A549 (cell line): ENCODE results near the gene STOX2. TPM values are rescaled to one million over a fixed set of nuclear protein-coding genes. Genes with fewer than 3 reads are reported as not detected.

Experiments used
- ATAC-seq, 2 experiments: fragments of 200-7000 bp in 1 of 2; fragments of >200 bp in 1 of 2; cut with Nextera tagmentation in 1 of 2; cut with Tn5 transposase in 1 of 2; 3 replicates each; pipeline versions ENCODE4 v1.8.0 to v1.9.1; 2018 to 2020; ENCODE audit warnings: mild to moderate bottlenecking in 1 of 2, moderate library complexity in 1 of 2
- CTCF ChIA-PET: fragments of 300-600 bp; sonication (Branson Sonifier 250); formaldehyde crosslinking; extraction: SDS; loops from one replicate; lab custom pipeline; 2021; ENCODE audit warnings: antibody characterized with exemption, inconsistent platforms; lab: Yijun Ruan, JAX
- POLR2A ChIA-PET: fragments of 350-600 bp; formaldehyde crosslinking; extraction: SDS; loops from one replicate; lab custom pipeline; 2021; ENCODE audit warnings: antibody characterized with exemption, inconsistent platforms; lab: Yijun Ruan, JAX
- DNase-seq, 2 experiments: peaks; one replicate each; pipeline versions ENCODE4 v3.0.0 to v3.0.0-alpha.2; 2011 to 2016; ENCODE audit warnings: low read depth in 1 of 2, low spot score in 1 of 2
- FAIRE-seq: peaks from 2 replicates; lab custom pipeline; 2011; peaks lifted over from hg19 to GRCh38; lab: Jason Lieb, UNC
- H3K27ac ChIP-seq, 2 experiments: fragments of >200 bp; sonication (Bioruptor Twin); formaldehyde crosslinking; 3 replicates each; pipeline ENCODE4 v1.5.1; 2016 to 2017
- H3K4me1 ChIP-seq: fragments of >200 bp; sonication (Bioruptor Twin); formaldehyde crosslinking; 3 replicates; pipeline ENCODE4 v1.6.1; 2016
- H3K4me2 ChIP-seq: fragments of >200 bp; sonication (Bioruptor Twin); formaldehyde crosslinking; 3 replicates; pipeline ENCODE4 v1.6.1; 2016
- H3K4me3 ChIP-seq: fragments of >200 bp; sonication (Bioruptor Twin); formaldehyde crosslinking; 3 replicates; pipeline ENCODE4 v1.5.1; 2016
- H3K9me3 ChIP-seq: fragments of >200 bp; sonication (Bioruptor Twin); formaldehyde crosslinking; 3 replicates; pipeline ENCODE4 v1.6.1; 2016
- CBX2 ChIP-seq: fragments of 200-600 bp; sonication (generic); IDR thresholded peaks from 2 replicates; pipeline ENCODE4 v1.6.1; 2016; ENCODE audit warnings: low read depth, mild to moderate bottlenecking, borderline replicate concordance
- CBX8 ChIP-seq: fragments of 200-600 bp; sonication (generic); IDR thresholded peaks from 2 replicates; pipeline ENCODE4 v1.6.1; 2016
- CHD4 ChIP-seq: fragments of 200-600 bp; sonication (generic); IDR thresholded peaks from 2 replicates; pipeline ENCODE4 v1.6.1; 2016; ENCODE audit warnings: antibody characterized with exemption, mild to moderate bottlenecking, borderline replicate concordance
- ELK1 ChIP-seq: fragments of 150-350 bp; IDR thresholded peaks from 2 replicates; pipeline ENCODE4 v1.6.1; 2014; ENCODE audit warnings: low read depth, mild to moderate bottlenecking, low read length
- FOSB ChIP-seq: fragments of 250-450 bp; sonication (Bioruptor Pico); IDR thresholded peaks from 2 replicates; pipeline ENCODE4 v1.5.0; 2020; ENCODE audit warnings: mild to moderate bottlenecking, moderate library complexity
- FOSL2 ChIP-seq, 2 experiments: fragments of 450-650 bp in 1 of 2; fragments of >200 bp in 1 of 2; sonication (Bioruptor Twin) in 1 of 2; formaldehyde crosslinking; IDR thresholded peaks; 2 replicates each; pipeline versions ENCODE4 v1.5.0 to v1.6.1; 2016 to 2020; ENCODE audit warnings: mild to moderate bottlenecking in 1 of 2, moderate library complexity in 1 of 2
- HES2 ChIP-seq: fragments of >200 bp; sonication (Bioruptor Twin); formaldehyde crosslinking; IDR thresholded peaks from 2 replicates; pipeline ENCODE4 v1.6.1; 2016
- HMGXB4 ChIP-seq: fragments of 250-450 bp; sonication (Bioruptor Pico); IDR thresholded peaks from 2 replicates; pipeline ENCODE4 v1.5.0; 2021; ENCODE audit warnings: mild to moderate bottlenecking, moderate library complexity, borderline replicate concordance
- HOXA7 ChIP-seq: fragments of 250-450 bp; sonication (Bioruptor Pico); IDR thresholded peaks from 2 replicates; pipeline ENCODE4 v1.5.0; 2020; ENCODE audit warnings: mild to moderate bottlenecking, moderate library complexity
- HOXB13 ChIP-seq: fragments of 250-450 bp; sonication (Bioruptor Pico); IDR thresholded peaks from 2 replicates; pipeline ENCODE4 v1.5.0; 2020; ENCODE audit warnings: low read depth, mild to moderate bottlenecking, moderate library complexity
- JUNB ChIP-seq: fragments of >200 bp; sonication (Bioruptor Twin); formaldehyde crosslinking; IDR thresholded peaks from 2 replicates; pipeline ENCODE4 v1.6.1; 2016
- KDM5A ChIP-seq: fragments of 200-600 bp; sonication (generic); IDR thresholded peaks from 2 replicates; pipeline ENCODE4 v1.6.1; 2016; ENCODE audit warnings: antibody characterized with exemption, mild to moderate bottlenecking
- MAFK ChIP-seq: fragments of 450-650 bp; IDR thresholded peaks from 2 replicates; pipeline ENCODE4 v1.6.1; 2014; ENCODE audit not compliant: partially characterized antibody
- NPAS2 ChIP-seq: fragments of 250-450 bp; sonication (Bioruptor Pico); IDR thresholded peaks from 2 replicates; pipeline ENCODE4 v1.8.0; 2022; ENCODE audit warnings: mild to moderate bottlenecking, moderate library complexity, borderline replicate concordance
- NR3C1 ChIP-seq: fragments of >200 bp; sonication (Bioruptor Twin); formaldehyde crosslinking; IDR thresholded peaks from 3 replicates; pipeline ENCODE4 v1.6.1; 2017
- POLR2A ChIP-seq: IDR thresholded peaks from 2 replicates; pipeline ENCODE4 v1.6.1; 2012; ENCODE audit warnings: mild to moderate bottlenecking, low read length
- POLR2AphosphoS2 ChIP-seq: conservative IDR thresholded peaks from 2 replicates; pipeline ENCODE4 v1.6.1; 2012; ENCODE audit warnings: low read length, improper control_type of control experiment, inconsistent platforms
- RAD21 ChIP-seq, 2 experiments: fragments of >200 bp in 1 of 2; sonication (Bioruptor Twin) in 1 of 2; formaldehyde crosslinking in 1 of 2; IDR thresholded peaks in 1 of 2; conservative IDR thresholded peaks in 1 of 2; 2 replicates in 1 of 2; 3 replicates in 1 of 2; pipeline ENCODE4 v1.6.1; 2012 to 2018; ENCODE audit warnings: inconsistent platforms in 1 of 2
- RARB ChIP-seq: fragments of 250-450 bp; sonication (Bioruptor Pico); IDR thresholded peaks from 2 replicates; pipeline ENCODE4 v1.8.0; 2021; ENCODE audit warnings: mild to moderate bottlenecking, moderate library complexity
- RFX5 ChIP-seq: fragments of 450-650 bp; IDR thresholded peaks from 2 replicates; pipeline ENCODE4 v1.7.1; 2014; ENCODE audit warnings: antibody characterized with exemption, mild to moderate bottlenecking, moderate library complexity
- SMC3 ChIP-seq: fragments of >200 bp; sonication (Bioruptor Twin); formaldehyde crosslinking; IDR thresholded peaks from 3 replicates; pipeline ENCODE4 v1.6.1; 2018; ENCODE audit warnings: inconsistent platforms
- SREBF2 ChIP-seq: fragments of 450-650 bp; IDR thresholded peaks from 2 replicates; pipeline ENCODE4 v1.6.1; 2014; ENCODE audit warnings: mild to moderate bottlenecking, moderate library complexity
- TP53 ChIP-seq: fragments of 250-450 bp; sonication (Bioruptor Pico); IDR thresholded peaks from 2 replicates; pipeline ENCODE4 v1.5.0; 2021; ENCODE audit warnings: mild to moderate bottlenecking, moderate library complexity
- USF2 ChIP-seq: fragments of 450-650 bp; IDR thresholded peaks from 2 replicates; pipeline ENCODE4 v1.6.1; 2014; ENCODE audit warnings: antibody characterized with exemption
- ZFP36 ChIP-seq: fragments of 450-650 bp; IDR thresholded peaks from 2 replicates; pipeline ENCODE4 v1.6.1; 2014; ENCODE audit warnings: borderline replicate concordance; ENCODE audit not compliant: partially characterized antibody
- ZSCAN20 ChIP-seq: fragments of 250-450 bp; sonication (Bioruptor Pico); IDR thresholded peaks from 2 replicates; pipeline ENCODE4 v1.8.0; 2022; ENCODE audit warnings: mild to moderate bottlenecking, moderate library complexity
- WGBS: methylation state at CpG from one replicate; pipeline ENCODE4 v1.1.6; 2017; ENCODE audit errors: missing lambda C conversion rate; 5-methylcytosine and 5-hydroxymethylcytosine counted together
- polyA plus RNA-seq, 4 experiments: library from polyadenylated mRNA; depleted of rRNA in 3 of 4; stranded (reverse); fragments of >200 nt; fragmentation: RNase III in 1 of 4; extraction: RNeasy Plus Mini Kit Qiagen cat#74134 plus additional on column Dnase treatment in 1 of 4; gene quantifications; 2 replicates in 3 of 4; 3 replicates in 1 of 4; pipeline ENCODE4 v1.2.3, GENCODE V29; 2011 to 2017

Gene STOX2
- polyA plus RNA-seq, 2 of the 4 experiments (the other 2 are of a cell fraction) = 2.7 to 5.2 TPM

- TF ChIP-seq CBX2 (no peak), HMGXB4 (no peak), RARB (no peak), KDM5A (no peak), POLR2AphosphoS2 (no peak), JUNB (no peak), FOSL2 (IDR thresholded peaks at IDR 0.05) (no peak), FOSL2 (CRISPR knock-in tag; IDR thresholded peaks at IDR 0.05) (no peak), TP53 (no peak), SMC3 (no peak), POLR2A (no peak), CBX8 (no peak)
- Histone ChIP-seq H3K9me3 (no peaks in the 10 kb centered on the region), H3K4me3 (no peak overlapping the region), H3K4me2 (no peak overlapping the region), H3K27ac (no peak overlapping the region), H3K4me1 (no peaks in the 10 kb centered on the region)
- DNase-seq = no peak
- ChIA-PET CTCF (no interaction called here), POLR2A (no interaction called here)
- ATAC-seq = no peak
- WGBS = 63% methylated on average over 11 of the region's 11 CpGs
- FAIRE-seq = no peak
Observed at GRCh38 chr4:184030036-184030435, 124.9 kb downstream of the STOX2 start.

GRCh38 chr4:184030764-184031163, 125.7 kb downstream of the STOX2 start:
- Histone ChIP-seq H3K9me3 (no peaks in the 10 kb centered on the region), H3K27ac (no peak overlapping the region), H3K4me3 (no peak overlapping the region), H3K4me2 (no peak overlapping the region), H3K4me1 (no peaks in the 10 kb centered on the region)
- ATAC-seq = no peak
- WGBS = 95% methylated on average over 1 of the region's 1 CpG
- TF ChIP-seq ELK1 = no peak
- TF ChIP-seq SMC3 = no peak
- TF ChIP-seq NPAS2 (CRISPR knock-in tag) = no peak
- no peak for TF ChIP-seq HOXA7 (CRISPR knock-in tag)
- no peak for TF ChIP-seq FOSB (CRISPR knock-in tag)
- no peak for TF ChIP-seq SREBF2
- TF ChIP-seq NR3C1 = no peak
- ChIA-PET CTCF (no interaction called here), POLR2A (no interaction called here)
- FAIRE-seq = no peak
- DNase-seq = no peak

GRCh38 chr4:184032091-184032490, 127.0 kb downstream of the STOX2 start:
- WGBS = 76% methylated on average over 6 of the region's 6 CpGs
- ChIA-PET CTCF (interaction anchor here (1.2 kb wide), 1 partner anchor 12 kb away, joined by 3 read pairs; no protein-coding TSS in a partner anchor), POLR2A (no interaction called here)
- ATAC-seq (no peak), DNase-seq (no peak), FAIRE-seq (no peak)
- Histone ChIP-seq H3K4me1 (no peaks in the 10 kb centered on the region), H3K27ac (no peak overlapping the region), H3K4me2 (no peak overlapping the region), H3K9me3 (no peaks in the 10 kb centered on the region), H3K4me3 (no peak overlapping the region)
- TF ChIP-seq RARB (no peak), MAFK (no peak), NR3C1 (no peak), CBX8 (no peak), POLR2AphosphoS2 (no peak), RFX5 (no peak), CHD4 (no peak)

- no peak overlapping the region for H3K4me2 ChIP-seq
- TF ChIP-seq SMC3 = no peak
- no peak for TF ChIP-seq ELK1
- no peak for TF ChIP-seq HOXB13
- no peak for TF ChIP-seq ZSCAN20 (CRISPR knock-in tag)
- no peak for TF ChIP-seq HES2
- no peak for TF ChIP-seq MAFK
- no peak for TF ChIP-seq ZFP36
- no peak for TF ChIP-seq RAD21 (conservative IDR thresholded peaks at IDR 0.05 in 1 of 2, IDR thresholded peaks at IDR 0.05 in 1 of 2)
- no peak for TF ChIP-seq USF2
Observed at GRCh38 chr4:184039963-184040383, 134.9 kb downstream of the STOX2 start.

More at GRCh38 chr4:184039963-184040383, 134.9 kb downstream of the STOX2 start:
- ChIA-PET POLR2A (no interaction called here), CTCF (no interaction called here)
- DNase-seq = no peak
- H3K4me3 ChIP-seq = no peak overlapping the region
- no peak for FAIRE-seq
- WGBS = 63% methylated on average over 7 of the region's 22 CpGs
- H3K27ac ChIP-seq = no peak overlapping the region
- no peaks in the 10 kb centered on the region for H3K9me3 ChIP-seq
- no peaks in the 10 kb centered on the region for H3K4me1 ChIP-seq
- ATAC-seq = no peak
